NK-92 treated with Interleukin-12 subunit alpha and Interleukin-12 subunit beta, amount 100 ng/mL, for 24 hours (cell line): ENCODE measurements around the gene TBC1D10A.

Experiments used
- DNase-seq: peaks from one replicate; lab custom pipeline; 2025; lab: John Stamatoyannopoulos, UW

Gene TBC1D10A

GRCh38 chr22:30320021-30320556, 6.7 kb downstream of the TBC1D10A start:
- no peak for DNase-seq

- DNase-seq, result no peak
Measured at GRCh38 chr22:30318799-30319419, 7.8 kb downstream of the TBC1D10A start.

GRCh38 chr22:30317778-30318177, 9.0 kb downstream of the TBC1D10A start:
- no peak for DNase-seq

- DNase-seq, result no peak
Measured at GRCh38 chr22:30315962-30316576, 10.7 kb downstream of the TBC1D10A start.

- DNase-seq, result no peak
Measured at GRCh38 chr22:30314915-30315314, 11.8 kb downstream of the TBC1D10A start.

GRCh38 chr22:30313527-30314363, 13.0 kb downstream of the TBC1D10A start:
- DNase-seq, result no peak

GRCh38 chr22:30312053-30312452, 14.7 kb downstream of the TBC1D10A start:
- DNase-seq, result no peak

- no peak for DNase-seq
Measured at GRCh38 chr22:30310881-30311771, 15.6 kb downstream of the TBC1D10A start.

- DNase-seq, result no peak
Measured at GRCh38 chr22:30309951-30310741, 16.6 kb downstream of the TBC1D10A start.

GRCh38 chr22:30308518-30309230, 18.1 kb downstream of the TBC1D10A start:
- peak; percentile 44 for DNase-seq

- DNase-seq, result no peak
Measured at GRCh38 chr22:30308093-30308492, 18.6 kb downstream of the TBC1D10A start.

GRCh38 chr22:30307041-30307574, 19.6 kb downstream of the TBC1D10A start:
- DNase-seq, result peak; percentile 9

GRCh38 chr22:30306627-30307011, 20.1 kb downstream of the TBC1D10A start:
- DNase-seq, result no peak

- no peak for DNase-seq
Measured at GRCh38 chr22:30305906-30306626, 20.7 kb downstream of the TBC1D10A start.

- DNase-seq, result peak; percentile 21
Measured at GRCh38 chr22:30305519-30305905, 21.2 kb downstream of the TBC1D10A start.

GRCh38 chr22:30304495-30305244, 22.1 kb downstream of the TBC1D10A start:
- DNase-seq, result no peak

GRCh38 chr22:30302810-30303138, 24.0 kb downstream of the TBC1D10A start:
- DNase-seq, result no peak

- DNase-seq, result no peak
Measured at GRCh38 chr22:30301995-30302809, 24.5 kb downstream of the TBC1D10A start.
